Vagina (tissue), 2 donors: ENCODE data around the gene CFAP251. TPM values are rescaled to one million over a fixed set of nuclear protein-coding genes. Genes with fewer than 3 reads are reported as not detected.

ENCODE experiments used
- DNase-seq, 2 donors: peaks; one replicate each; pipeline ENCODE4 v3.0.0-alpha.2; 2017; ENCODE audit errors: extremely low spot score in 2 of 2
- H3K27ac ChIP-seq: fragments of 200-600 bp; sonication (generic); one replicate; pipeline ENCODE4 v1.5.1; 2019
- H3K27me3 ChIP-seq: fragments of 200-600 bp; sonication (generic); one replicate; pipeline ENCODE4 v1.5.1; 2019
- H3K36me3 ChIP-seq, 2 donors: fragments of 200-600 bp; sonication (generic); one replicate each; pipeline ENCODE4 v1.5.1; 2017 to 2019
- H3K4me1 ChIP-seq: fragments of 200-600 bp; sonication (generic); one replicate; pipeline ENCODE4 v1.5.1; 2019
- H3K4me3 ChIP-seq, 2 donors: fragments of 200-600 bp; sonication (generic); 1 replicate in 1 of 2; 2 replicates in 1 of 2; pipeline ENCODE4 v1.5.1; 2016 to 2019
- H3K9me3 ChIP-seq: fragments of 200-600 bp; sonication (generic); one replicate; pipeline ENCODE4 v1.5.1; 2019
- CTCF ChIP-seq, 3 experiments: fragments of 450-650 bp in 2 of 3; fragments of 200-600 bp in 1 of 3; sonication (generic) in 1 of 3; IDR thresholded peaks; one replicate each; pipeline ENCODE4 v1.5.1; 2017 to 2019; ENCODE audit warnings: antibody characterized with exemption in 3 of 3, mild to moderate bottlenecking in 2 of 3, moderate library complexity in 2 of 3
- POLR2A ChIP-seq, 2 donors: fragments of 450-650 bp; IDR thresholded peaks; one replicate each; pipeline ENCODE4 v1.6.1; 2017; ENCODE audit warnings: antibody characterized with exemption in 2 of 2, mild to moderate bottlenecking in 2 of 2, moderate library complexity in 2 of 2
- POLR2AphosphoS5 ChIP-seq, 2 donors: sonication (generic); formaldehyde crosslinking; IDR thresholded peaks; one replicate each; pipeline ENCODE4 v1.9.0; 2017; ENCODE audit warnings: antibody characterized with exemption in 2 of 2, mild to moderate bottlenecking in 2 of 2, low read depth in 1 of 2; ENCODE audit not compliant: insufficient read depth in 1 of 2
- intact Hi-C: fragments of 100-400 bp; cut with DNase I; formaldehyde crosslinking; loops from one replicate; pipeline ENCODE4 v1.15.1; 2023
- total RNA-seq: library from RNA; depleted of rRNA; stranded (reverse); fragments of >200 nt; gene quantifications from one replicate; pipeline ENCODE4 v1.2.3, GENCODE V29; 2016

CFAP251 gene
- total RNA-seq, 1 donor from 2014 or later = 8.8 TPM

DNA sequence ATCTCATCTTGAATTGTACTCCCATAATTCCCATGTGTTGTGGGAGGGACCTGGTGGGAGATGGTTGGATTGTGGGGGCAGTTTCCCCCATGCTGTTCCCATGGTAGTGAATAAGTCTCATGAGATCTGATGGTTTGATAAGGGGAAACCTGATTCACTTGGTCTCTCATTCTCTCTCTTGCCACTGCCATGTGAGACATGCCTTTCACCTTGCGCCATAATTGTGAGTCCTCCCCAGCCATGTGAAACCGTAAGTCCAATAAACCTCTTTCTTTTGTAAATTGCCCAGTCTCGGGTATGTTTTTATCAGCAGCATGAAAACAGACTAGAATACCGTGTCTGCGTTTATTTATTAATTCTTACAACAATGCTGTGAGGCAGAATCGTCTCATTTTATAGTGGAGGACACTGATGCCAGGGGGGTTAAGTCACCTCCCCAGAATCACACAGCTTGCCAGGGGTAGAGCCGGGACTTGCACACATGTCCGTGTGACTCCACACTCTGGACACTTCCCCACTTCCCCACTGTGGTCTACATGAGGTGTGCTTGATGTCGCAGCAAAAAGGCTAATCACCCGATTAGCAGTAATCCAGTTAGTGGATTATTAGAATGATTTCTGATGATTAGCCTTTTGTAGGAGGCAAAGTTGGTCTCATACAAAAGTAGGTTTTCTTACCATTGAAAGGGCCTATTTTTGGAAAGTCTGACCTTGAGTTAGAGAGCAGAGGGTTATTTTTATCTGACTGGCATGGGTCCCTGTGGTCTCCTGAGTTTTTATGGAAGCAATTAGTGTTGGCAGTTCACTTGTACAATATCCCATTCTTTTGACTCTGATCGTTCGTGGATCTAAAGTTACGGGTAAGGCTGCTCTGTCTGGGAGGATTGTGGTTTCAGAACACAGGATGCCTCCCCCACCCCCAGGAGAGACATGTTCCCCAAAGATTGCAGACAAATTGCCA, 55.9 kb downstream of the CFAP251 start:
- Histone ChIP-seq H3K36me3 (no peaks in the 10 kb centered on the region), H3K4me1 (no peaks in the 10 kb centered on the region), H3K9me3 (no peaks in the 10 kb centered on the region), H3K27ac (no peak overlapping the region), H3K4me3 (no peak overlapping the region), H3K27me3 (no peaks in the 10 kb centered on the region)
- intact Hi-C loops = no loop called here
- no peak for DNase-seq
- no peak for TF ChIP-seq POLR2A (IDR thresholded peaks at IDR 0.05)
- TF ChIP-seq POLR2AphosphoS5 (IDR thresholded peaks at IDR 0.05; ENCODE audit: insufficient read depth in 1 of 2, low read depth in 1 of 2) = no peak
- no peak for TF ChIP-seq CTCF (IDR thresholded peaks at IDR 0.05)

DNA sequence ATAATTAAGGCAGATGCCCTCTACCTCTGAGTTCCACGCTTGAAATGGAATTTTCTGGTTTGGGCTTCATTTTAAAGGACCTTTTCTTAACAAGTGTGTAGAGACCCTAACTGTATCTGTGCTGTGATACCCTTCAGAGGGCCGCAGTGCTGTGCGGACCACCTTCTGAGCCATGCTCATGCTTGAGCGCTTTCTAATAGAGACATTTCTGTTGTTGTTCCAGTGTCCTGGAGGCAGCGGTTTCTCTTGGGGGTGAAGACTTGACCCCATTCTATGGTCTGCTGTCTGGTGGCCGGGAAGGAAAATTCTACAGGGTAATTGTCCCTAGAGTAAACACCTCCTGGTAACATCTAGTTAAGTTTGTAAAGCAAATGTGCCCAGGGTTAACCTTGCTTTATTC, 56.6 kb downstream of the CFAP251 start:
- Histone ChIP-seq H3K9me3 (no peaks in the 10 kb centered on the region), H3K27ac (no peak overlapping the region), H3K4me3 (no peak overlapping the region), H3K36me3 (no peaks in the 10 kb centered on the region), H3K4me1 (no peaks in the 10 kb centered on the region), H3K27me3 (no peaks in the 10 kb centered on the region)
- intact Hi-C loops = no loop called here
- TF ChIP-seq POLR2A (IDR thresholded peaks at IDR 0.05) (no peak), CTCF (IDR thresholded peaks at IDR 0.05) (no peak), POLR2AphosphoS5 (IDR thresholded peaks at IDR 0.05; ENCODE audit: insufficient read depth in 1 of 2, low read depth in 1 of 2) (no peak)
- no peak for DNase-seq

DNA sequence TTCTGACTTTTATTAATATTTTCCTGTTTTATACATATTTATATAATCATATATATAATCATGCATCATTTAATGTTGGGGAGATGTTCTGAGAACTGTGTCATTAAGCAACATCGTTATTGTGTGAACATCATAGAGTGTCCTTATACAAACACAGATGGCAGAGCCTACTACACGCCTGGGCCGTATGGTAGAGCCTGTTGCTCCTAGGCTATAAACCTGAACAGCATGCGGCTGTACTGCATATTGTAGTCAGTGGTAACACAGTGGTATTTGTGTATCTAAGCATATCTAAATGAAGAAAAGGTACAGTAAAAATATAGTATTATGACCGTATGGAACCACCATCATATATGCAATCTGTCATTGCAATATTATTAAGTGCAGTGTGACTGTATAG, 58.6 kb downstream of the CFAP251 start:
- Histone ChIP-seq H3K27me3 (no peaks in the 10 kb centered on the region), H3K4me1 (no peaks in the 10 kb centered on the region), H3K9me3 (no peaks in the 10 kb centered on the region), H3K4me3 (no peak overlapping the region), H3K36me3 (no peaks in the 10 kb centered on the region), H3K27ac (no peak overlapping the region)
- intact Hi-C loops = no loop called here
- DNase-seq = no peak
- TF ChIP-seq CTCF (IDR thresholded peaks at IDR 0.05) (no peak), POLR2A (IDR thresholded peaks at IDR 0.05) (no peak), POLR2AphosphoS5 (IDR thresholded peaks at IDR 0.05; ENCODE audit: insufficient read depth in 1 of 2, low read depth in 1 of 2) (no peak)

DNA sequence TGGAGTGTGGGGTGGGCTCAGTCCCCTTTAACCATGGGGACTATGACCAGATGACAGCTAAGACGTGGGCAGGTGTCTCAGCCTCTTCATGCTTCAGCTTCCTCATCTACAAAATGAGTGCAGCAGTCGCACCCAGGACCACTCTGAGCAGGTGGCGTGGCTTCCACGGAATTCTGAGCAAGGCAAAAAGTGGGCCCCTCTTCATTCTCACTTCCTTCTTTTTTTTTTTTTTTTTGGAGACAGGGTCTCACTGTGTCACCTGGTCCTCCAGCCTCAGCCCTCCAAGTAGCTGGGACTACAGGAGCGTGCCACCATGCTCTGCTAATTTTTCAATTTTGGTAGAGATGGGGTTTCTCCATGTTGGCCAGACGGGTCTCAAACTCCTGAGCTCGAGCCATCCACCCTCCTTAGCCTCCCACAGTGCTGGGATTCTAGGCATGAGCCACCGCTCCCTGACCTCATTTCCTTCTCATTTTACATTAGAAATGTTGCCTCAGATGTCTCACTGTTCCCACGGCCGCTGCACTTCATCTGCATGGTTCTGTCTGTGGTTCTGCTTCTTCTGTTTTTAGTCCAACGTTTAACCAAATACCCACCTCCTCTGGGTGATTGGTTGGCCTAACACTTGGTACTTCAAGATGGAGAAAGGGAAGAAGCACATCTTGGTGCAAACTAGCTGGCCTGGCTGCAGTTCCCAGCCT, 61.9 kb downstream of the CFAP251 start:
- intact Hi-C loops = no loop called here
- no peak for DNase-seq
- TF ChIP-seq POLR2A (IDR thresholded peaks at IDR 0.05) (no peak), POLR2AphosphoS5 (IDR thresholded peaks at IDR 0.05; ENCODE audit: insufficient read depth in 1 of 2, low read depth in 1 of 2) (no peak), CTCF (IDR thresholded peaks at IDR 0.05) (no peak)
- no peaks in the 10 kb centered on the region for H3K9me3 ChIP-seq
- H3K27me3 ChIP-seq = no peaks in the 10 kb centered on the region
- H3K4me1 ChIP-seq = no peaks in the 10 kb centered on the region
- no peak overlapping the region for H3K4me3 ChIP-seq
- H3K36me3 ChIP-seq = no peaks in the 10 kb centered on the region
- H3K27ac ChIP-seq = no peak overlapping the region
